Eye (tissue), 1 donor: Measurements from ENCODE around the gene RBM4.
"Not testable (repeated sequence)": the region's sequence is repeated elsewhere in the genome, so short reads cannot be mapped to it uniquely, and the experiment has no call there.

Source experiments
- DNase-seq: peaks from one replicate; pipeline ENCODE4 v3.0.0-alpha.2; 2015

The RBM4 gene

GRCh38 chr11:66617155-66617834, 21.2 kb upstream of the RBM4 start:
- no peak for DNase-seq

- DNase-seq = no peak
Measured at GRCh38 chr11:66619080-66619554, 19.4 kb upstream of the RBM4 start.

DNA sequence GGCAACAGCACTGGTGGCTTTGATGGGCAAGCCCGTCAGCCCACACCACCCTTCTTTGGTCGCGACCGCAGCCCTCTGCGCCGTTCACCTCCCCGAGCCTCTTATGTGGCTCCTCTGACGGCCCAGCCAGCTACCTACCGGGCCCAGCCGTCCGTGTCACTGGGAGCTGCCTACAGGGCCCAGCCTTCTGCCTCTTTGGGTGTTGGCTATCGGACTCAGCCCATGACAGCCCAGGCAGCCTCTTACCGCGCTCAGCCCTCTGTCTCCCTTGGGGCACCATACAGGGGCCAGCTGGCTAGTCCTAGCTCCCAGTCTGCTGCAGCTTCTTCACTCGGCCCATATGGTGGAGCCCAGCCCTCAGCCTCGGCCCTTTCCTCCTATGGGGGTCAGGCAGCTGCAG, 14.1 kb upstream of the RBM4 start:
- DNase-seq = no peak

DNA sequence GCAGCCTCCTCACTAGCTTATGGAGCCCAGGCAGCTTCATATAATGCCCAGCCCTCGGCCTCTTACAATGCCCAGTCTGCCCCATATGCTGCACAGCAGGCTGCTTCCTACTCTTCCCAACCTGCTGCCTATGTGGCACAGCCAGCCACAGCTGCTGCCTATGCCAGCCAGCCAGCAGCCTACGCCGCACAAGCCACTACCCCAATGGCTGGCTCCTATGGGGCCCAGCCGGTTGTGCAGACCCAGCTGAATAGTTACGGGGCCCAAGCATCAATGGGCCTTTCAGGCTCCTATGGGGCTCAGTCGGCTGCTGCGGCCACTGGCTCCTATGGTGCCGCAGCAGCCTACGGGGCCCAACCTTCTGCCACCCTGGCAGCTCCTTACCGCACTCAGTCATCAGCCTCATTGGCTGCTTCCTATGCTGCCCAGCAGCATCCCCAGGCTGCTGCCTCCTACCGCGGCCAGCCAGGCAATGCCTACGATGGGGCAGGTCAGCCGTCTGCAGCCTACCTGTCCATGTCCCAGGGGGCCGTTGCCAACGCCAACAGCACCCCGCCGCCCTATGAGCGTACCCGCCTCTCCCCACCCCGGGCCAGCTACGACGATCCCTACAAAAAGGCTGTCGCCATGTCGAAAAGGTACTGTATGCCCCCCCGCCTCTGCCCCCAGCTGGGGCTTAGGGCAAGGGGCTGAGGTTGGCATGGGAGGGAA, 13.3 kb upstream of the RBM4 start:
- DNase-seq = no peak

- DNase-seq = no peak
Measured at GRCh38 chr11:66625752-66626149, 12.8 kb upstream of the RBM4 start.

DNA sequence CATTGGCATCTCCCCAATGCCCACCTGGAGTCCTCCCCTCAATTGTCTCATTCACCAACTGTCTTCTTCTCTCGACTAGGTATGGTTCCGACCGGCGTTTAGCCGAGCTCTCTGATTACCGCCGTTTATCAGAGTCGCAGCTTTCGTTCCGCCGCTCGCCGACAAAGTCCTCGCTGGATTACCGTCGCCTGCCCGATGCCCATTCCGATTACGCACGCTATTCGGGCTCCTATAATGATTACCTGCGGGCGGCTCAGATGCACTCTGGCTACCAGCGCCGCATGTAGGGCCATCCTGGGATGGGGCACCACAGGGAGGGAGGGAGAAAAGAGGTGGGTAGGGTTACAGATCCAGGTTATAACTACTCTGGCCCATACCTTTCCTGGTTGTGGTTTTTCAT, 12.1 kb upstream of the RBM4 start:
- DNase-seq = no peak

- DNase-seq = no peak
Measured at GRCh38 chr11:66626926-66627325, 11.6 kb upstream of the RBM4 start.

DNA sequence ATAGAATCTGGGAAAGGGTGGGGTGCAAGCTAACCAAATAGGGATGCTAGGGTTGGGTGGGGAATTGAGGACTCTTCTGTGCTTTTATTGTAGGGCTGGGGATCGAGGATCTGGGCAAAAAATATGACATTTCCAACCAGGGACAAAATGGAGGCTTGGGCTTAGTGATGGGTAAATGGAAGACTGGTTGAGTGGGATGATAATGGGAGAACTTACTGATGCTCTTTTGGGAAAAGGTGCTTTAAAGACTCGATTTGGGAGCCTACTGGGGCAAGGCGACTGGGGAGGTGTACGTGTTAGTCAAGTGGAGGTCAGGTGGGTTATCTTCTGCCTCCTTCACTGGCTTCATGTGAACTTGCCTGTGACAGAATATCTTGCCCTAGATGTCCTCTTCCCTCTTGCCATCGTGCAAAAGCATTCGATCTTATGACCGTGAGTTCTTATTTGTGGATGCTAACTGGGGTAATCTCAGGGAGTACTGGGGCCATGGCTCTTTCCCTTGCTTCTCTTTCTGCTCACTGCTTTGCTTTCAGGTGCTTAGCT, 10.4 kb upstream of the RBM4 start:
- no peak for DNase-seq

DNA sequence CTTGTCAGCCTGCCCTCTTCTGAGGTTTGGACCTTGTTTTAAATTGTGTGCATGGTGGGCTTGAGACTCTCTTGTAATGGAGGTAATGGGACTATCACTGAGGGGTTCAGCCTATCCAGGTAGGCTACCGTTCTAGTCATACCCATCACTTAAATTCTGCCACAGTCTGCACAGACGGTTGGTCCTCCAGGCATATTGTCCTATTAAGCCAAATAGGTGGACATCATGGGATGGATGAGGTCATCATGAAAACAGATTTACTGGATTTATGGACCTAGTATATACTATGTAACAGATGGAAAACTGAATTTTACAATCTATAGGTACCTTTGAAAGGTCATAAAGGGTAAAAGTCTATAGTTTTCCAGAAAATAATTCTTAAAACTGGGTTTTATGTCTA, 9.1 kb upstream of the RBM4 start:
- DNase-seq = no peak

DNA sequence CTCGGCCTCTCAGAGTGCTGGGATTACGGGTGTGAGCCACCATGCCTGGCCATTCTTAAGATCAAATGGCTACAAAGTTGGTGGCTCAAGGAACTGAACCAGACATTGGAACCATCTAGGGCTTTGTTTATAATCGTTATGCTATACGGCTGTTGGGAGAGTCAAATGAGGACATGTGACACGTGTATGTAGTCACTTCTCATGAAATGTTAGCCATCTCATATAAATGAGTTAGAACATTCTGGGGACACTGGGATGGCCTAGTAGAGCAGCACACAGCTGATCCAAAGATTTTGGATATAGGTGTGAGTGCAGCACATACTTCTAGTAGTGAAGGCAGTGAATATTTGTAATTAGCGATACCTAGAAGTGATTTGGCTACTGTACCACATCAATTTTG, 6.6 kb upstream of the RBM4 start:
- DNase-seq = no peak

- no peak for DNase-seq
Measured at GRCh38 chr11:66632952-66633351, 5.6 kb upstream of the RBM4 start.

- no peak for DNase-seq
Measured at GRCh38 chr11:66636411-66636810, 2.1 kb upstream of the RBM4 start.

DNA sequence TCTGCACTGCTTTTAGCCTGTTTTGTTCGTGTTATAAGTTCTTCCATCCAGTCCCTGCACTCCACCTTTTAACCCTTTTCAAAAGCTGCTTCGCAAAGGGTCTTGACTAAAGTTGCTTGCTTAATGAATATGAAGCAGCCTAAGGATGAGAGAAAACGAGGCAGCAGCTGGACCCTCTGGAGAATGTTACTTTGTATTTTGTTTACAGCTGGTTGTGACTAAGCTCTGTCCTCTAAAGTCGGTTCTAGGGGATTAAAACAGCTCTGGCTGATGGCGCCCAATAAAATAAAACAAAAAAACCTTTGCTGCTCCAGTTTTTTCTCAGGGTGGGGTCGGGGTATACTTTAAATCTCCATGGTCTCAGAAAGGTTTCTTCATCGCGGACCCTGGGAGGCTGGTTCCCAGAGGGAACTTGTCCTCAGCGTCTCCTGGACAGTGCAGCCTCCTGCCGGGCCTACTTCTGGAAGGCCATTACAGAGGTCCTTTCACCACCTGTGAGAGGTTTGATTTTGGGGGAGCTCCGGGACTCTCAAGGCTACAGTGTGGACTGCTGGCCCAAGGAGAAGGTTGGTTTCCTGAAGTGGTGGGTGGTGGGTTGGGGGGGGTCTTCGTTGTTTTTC, 836 bp upstream of the RBM4 start:
- peak; percentile 40 for DNase-seq

- DNase-seq = peak; percentile 80
Measured at GRCh38 chr11:66639066-66639813, 737 bp downstream of the RBM4 start.

GRCh38 chr11:66639814-66640340, 1.4 kb downstream of the RBM4 start:
- DNase-seq = not testable (repeated sequence)

DNA sequence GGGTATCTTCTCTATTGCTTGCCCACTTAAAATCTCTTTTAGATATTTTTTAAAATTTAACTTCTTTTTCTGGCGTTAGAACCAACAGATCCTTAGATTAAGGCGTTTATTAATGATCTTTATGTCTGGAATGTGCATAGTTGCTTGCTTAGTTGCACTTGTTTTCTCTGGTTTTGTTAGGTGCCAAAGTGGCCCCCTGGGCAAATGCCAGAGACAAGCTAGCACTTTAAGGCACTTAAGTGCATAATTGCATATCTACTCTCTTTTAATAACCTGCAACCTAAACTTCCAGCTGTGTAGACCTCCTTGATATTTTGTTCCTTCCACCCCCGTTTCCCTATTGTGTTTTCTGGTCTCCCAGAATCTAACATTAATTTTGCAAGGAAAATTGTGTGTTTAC, 3.3 kb downstream of the RBM4 start:
- no peak for DNase-seq

DNA sequence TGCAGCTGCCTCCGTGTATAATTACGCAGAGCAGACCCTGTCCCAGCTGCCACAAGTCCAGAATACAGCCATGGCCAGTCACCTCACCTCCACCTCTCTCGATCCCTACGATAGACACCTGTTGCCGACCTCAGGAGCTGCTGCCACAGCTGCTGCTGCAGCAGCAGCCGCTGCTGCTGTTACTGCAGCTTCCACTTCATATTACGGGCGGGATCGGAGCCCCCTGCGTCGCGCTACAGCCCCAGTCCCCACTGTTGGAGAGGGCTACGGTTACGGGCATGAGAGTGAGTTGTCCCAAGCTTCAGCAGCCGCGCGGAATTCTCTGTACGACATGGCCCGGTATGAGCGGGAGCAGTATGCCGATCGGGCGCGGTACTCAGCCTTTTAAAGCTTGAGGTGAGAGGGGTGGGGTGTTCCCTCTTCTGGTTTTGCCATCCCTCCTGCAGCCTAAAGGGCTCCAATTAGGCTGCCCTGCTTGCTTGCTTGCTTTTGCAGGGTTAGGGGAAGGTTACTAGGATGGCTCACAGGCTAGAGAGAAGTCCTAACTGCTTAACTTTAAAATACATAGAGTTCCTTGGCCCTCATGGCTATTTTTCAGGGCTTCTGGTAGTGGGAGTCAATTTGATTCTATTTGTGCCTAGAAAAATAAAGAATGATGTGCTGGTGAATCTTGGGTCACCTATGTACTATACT, 5.4 kb downstream of the RBM4 start:
- DNase-seq = no peak

DNA sequence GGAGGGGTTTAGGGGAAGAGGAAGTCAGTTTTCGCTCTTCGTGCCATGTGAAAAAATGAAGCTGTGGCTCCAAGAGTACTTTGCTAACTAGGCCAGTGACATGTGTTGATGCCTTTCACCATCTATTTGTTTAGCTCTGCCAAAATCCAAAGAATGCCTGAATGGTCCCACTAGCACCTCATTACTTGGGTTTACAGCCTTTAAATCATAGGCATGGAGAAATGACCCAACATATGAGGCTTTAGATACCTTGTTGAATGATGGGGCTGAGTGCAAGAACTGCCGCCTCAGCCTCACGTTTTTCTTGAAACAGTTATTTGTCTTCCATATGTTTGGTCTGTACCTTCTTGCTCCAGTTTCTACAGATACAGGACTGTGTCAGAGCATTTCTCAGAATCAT, 8.3 kb downstream of the RBM4 start:
- no peak for DNase-seq

DNA sequence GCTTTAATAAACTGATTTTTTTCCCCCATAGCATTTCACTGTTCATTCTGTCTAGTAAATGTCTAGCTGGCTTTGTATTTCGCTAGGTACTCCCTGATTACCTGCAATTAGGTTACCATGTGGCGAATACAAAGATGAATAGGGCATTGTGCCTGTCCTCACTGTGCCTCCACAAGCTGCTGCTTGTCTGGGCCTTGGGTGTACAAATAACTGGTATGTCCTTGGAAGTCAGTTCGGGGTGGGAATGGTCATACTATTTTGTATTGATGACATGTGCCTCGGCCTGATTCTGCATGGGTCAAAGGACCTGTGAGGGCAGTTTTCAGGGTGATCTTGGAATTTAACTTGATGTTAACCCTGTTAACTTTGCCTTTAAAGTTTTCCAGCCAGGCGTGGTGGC, 11.4 kb downstream of the RBM4 start:
- DNase-seq = no peak

GRCh38 chr11:66651016-66651415, 12.5 kb downstream of the RBM4 start:
- DNase-seq = no peak

DNA sequence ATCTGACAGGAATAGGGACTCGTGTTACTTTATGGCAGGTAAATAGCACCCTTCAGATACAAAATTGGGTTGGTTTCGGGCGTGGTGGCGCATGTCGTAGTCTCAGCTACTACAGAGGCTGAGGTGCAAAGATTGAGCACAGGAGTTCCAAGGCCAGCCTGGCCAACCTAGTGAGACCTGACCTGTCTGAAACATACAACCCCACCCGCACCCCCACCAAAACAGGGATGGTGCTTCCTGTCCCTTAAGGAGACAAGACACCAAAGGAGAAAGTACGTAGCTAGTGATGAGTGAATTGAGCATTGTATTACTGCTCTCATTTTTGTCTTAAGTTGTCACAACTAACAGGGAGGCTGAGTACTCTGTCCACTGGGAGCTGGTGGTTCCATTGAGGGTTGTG, 14.1 kb downstream of the RBM4 start:
- DNase-seq = no peak

DNA sequence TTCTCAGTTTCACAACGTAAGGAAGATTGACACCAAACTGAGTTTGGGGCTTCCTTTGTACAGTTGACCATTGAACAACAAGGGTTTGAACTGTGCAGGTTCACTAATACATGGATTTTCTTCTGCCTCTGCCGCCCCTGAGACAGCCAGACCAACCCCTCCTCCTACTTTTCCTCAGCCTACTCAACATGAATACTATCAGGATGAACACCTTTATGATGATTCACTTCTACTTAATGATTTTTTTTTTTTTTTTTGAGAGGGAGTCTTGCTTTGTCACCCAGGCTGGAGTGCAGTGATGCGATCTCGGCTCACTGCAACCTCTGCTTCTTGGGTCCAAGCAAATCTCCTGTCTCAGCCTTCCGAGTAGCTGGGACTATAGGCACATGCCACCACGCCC, 14.6 kb downstream of the RBM4 start:
- DNase-seq = no peak
